ENCODE results near the gene GTF2A2.
A peak's percentile ranks its signal among the peaks of the same experiment; 100 is the strongest.
"Not testable (repeated sequence)": the region's sequence is repeated elsewhere in the genome, so short reads cannot be mapped to it uniquely, and the experiment has no call there.

The GTF2A2 gene

GRCh38 chr15:59674361-59674877 lies 17.1 kb upstream of the GTF2A2 start:
- H3K4me3 ChIP-seq (ENCODE audit: low read depth, low read length), result no peak overlapping the region

- H3K4me3 ChIP-seq (ENCODE audit: low read depth, low read length), result no peak overlapping the region
Measured at GRCh38 chr15:59668556-59668955, 11.2 kb upstream of the GTF2A2 start.

GRCh38 chr15:59662260-59662659 lies 4.9 kb upstream of the GTF2A2 start:
- no peak overlapping the region for H3K4me3 ChIP-seq (ENCODE audit: low read depth, low read length)

GRCh38 chr15:59659366-59659765 lies 2.1 kb upstream of the GTF2A2 start:
- no peak overlapping the region for H3K4me3 ChIP-seq (ENCODE audit: low read depth, low read length)

- H3K4me3 ChIP-seq (ENCODE audit: low read depth, low read length), result peak overlapping the region; percentile 88
Measured at GRCh38 chr15:59657635-59658125, 365 bp upstream of the GTF2A2 start.

- no peak overlapping the region for H3K4me3 ChIP-seq (ENCODE audit: low read depth, low read length)
Measured at GRCh38 chr15:59654046-59654445, 3.3 kb downstream of the GTF2A2 start.

- H3K4me3 ChIP-seq (ENCODE audit: low read depth, low read length), result no peak overlapping the region
Measured at GRCh38 chr15:59649603-59650002, 7.7 kb downstream of the GTF2A2 start.

GRCh38 chr15:59647085-59647484 lies 10.2 kb downstream of the GTF2A2 start:
- H3K4me3 ChIP-seq (ENCODE audit: low read depth, low read length), result no peak overlapping the region

- H3K4me3 ChIP-seq (ENCODE audit: low read depth, low read length), result no peak overlapping the region
Measured at GRCh38 chr15:59646277-59646676, 11.0 kb downstream of the GTF2A2 start.

GRCh38 chr15:59645812-59646211 lies 11.5 kb downstream of the GTF2A2 start:
- H3K4me3 ChIP-seq (ENCODE audit: low read depth, low read length), result not testable (repeated sequence)

- no peak overlapping the region for H3K4me3 ChIP-seq (ENCODE audit: low read depth, low read length)
Measured at GRCh38 chr15:59644756-59645155, 12.6 kb downstream of the GTF2A2 start.

GRCh38 chr15:59642351-59642750 lies 15.0 kb downstream of the GTF2A2 start:
- no peak overlapping the region for H3K4me3 ChIP-seq (ENCODE audit: low read depth, low read length)

GRCh38 chr15:59637507-59637906 lies 19.8 kb downstream of the GTF2A2 start:
- H3K4me3 ChIP-seq (ENCODE audit: low read depth, low read length), result not testable (repeated sequence)

- no peak overlapping the region for H3K4me3 ChIP-seq (ENCODE audit: low read depth, low read length)
Measured at GRCh38 chr15:59636184-59636583, 21.1 kb downstream of the GTF2A2 start.

GRCh38 chr15:59632714-59633113 lies 24.6 kb downstream of the GTF2A2 start:
- no peak overlapping the region for H3K4me3 ChIP-seq (ENCODE audit: low read depth, low read length)

GRCh38 chr15:59622289-59622688 lies 35.0 kb downstream of the GTF2A2 start:
- no peak overlapping the region for H3K4me3 ChIP-seq (ENCODE audit: low read depth, low read length)

- no peak overlapping the region for H3K4me3 ChIP-seq (ENCODE audit: low read depth, low read length)
Measured at GRCh38 chr15:59618406-59618805, 38.9 kb downstream of the GTF2A2 start.

GRCh38 chr15:59616379-59616778 lies 40.9 kb downstream of the GTF2A2 start:
- H3K4me3 ChIP-seq (ENCODE audit: low read depth, low read length), result no peak overlapping the region

GRCh38 chr15:59615661-59616060 lies 41.7 kb downstream of the GTF2A2 start:
- no peak overlapping the region for H3K4me3 ChIP-seq (ENCODE audit: low read depth, low read length)

GRCh38 chr15:59614153-59614552 lies 43.2 kb downstream of the GTF2A2 start:
- H3K4me3 ChIP-seq (ENCODE audit: low read depth, low read length), result no peak overlapping the region

GRCh38 chr15:59611276-59612260 lies 45.7 kb downstream of the GTF2A2 start, which contains the start of gene GCNT3:
TSS of gene GCNT3 (plus strand) at chr15:59611783. CDS start at chr15:59618239, 6,456 bp downstream.
- no peak within 1 kb of the TSS for H3K4me3 ChIP-seq (ENCODE audit: low read depth, low read length)

Measured in iPS-11a (cell line).